Panc1 (cell line): ENCODE results near the gene MAP3K20.

Experiments
- CTCF ChIP-seq: fragments of 450-650 bp; IDR thresholded peaks from 2 replicates; pipeline ENCODE4 v1.5.1; 2017; ENCODE audit warnings: mild to moderate bottlenecking
- POLR2AphosphoS5 ChIP-seq: IDR thresholded peaks from 2 replicates; pipeline ENCODE4 v1.6.1; 2012; ENCODE audit warnings: mild to moderate bottlenecking, low read depth, low read length, moderate library complexity
- SIN3A ChIP-seq: IDR thresholded peaks from 2 replicates; pipeline ENCODE4 v1.6.1; 2012; ENCODE audit warnings: low read depth, mild to moderate bottlenecking, low read length, moderate library complexity, borderline replicate concordance; ENCODE audit not compliant: insufficient read depth
- TCF7L2 ChIP-seq: IDR thresholded peaks from 2 replicates; pipeline ENCODE4 v1.6.1; 2011; ENCODE audit warnings: mild to moderate bottlenecking, low read depth, low read length, inconsistent platforms

- TF ChIP-seq CTCF = no peak
- TF ChIP-seq POLR2AphosphoS5 = no peak
- no peak for TF ChIP-seq TCF7L2
- TF ChIP-seq SIN3A = no peak
These were observed 189.1 kb downstream of the MAP3K20 start for GRCh38 chr2:173264603-173265366.
